ENCODE data around the gene PDE3B. TPM values are rescaled to one million over a fixed set of nuclear protein-coding genes. Genes with fewer than 3 reads are reported as not detected.
A peak's percentile ranks its signal among the peaks of the same experiment; 100 is the strongest.

The PDE3B gene
- total RNA-seq, 1 experiment from 2014 or later: 6.7 TPM

DNA sequence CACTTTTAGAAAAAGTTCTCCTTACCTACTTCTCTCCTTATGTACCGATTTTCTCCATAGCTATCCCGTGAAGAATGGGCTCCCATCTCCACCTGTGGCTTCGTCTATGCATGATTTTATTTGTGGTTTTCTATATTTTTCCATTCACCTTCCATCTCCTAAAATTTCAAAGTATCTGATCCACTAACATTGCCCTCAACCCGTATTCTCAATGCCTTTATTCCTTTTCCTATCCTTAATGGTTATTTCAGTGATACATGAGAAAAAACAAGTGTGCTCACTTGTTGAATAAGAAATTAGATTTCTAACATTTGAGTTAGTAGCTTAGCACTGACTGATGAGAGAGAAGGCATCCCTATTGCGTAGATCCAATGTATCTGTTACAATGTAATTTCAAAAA lies 231.6 kb downstream of the PDE3B start:
- no peak overlapping the region for H2AFZ ChIP-seq (ENCODE audit: low read depth, low read length, poor library complexity, severe bottlenecking)
- H3K9me2 ChIP-seq (ENCODE audit: insufficient read depth): no peaks in the 10 kb centered on the region
- no peaks in the 10 kb centered on the region for H3K79me2 ChIP-seq (ENCODE audit: insufficient read depth, low read length)
- H3K4me2 ChIP-seq (ENCODE audit: low read length): no peak overlapping the region
- DNase-seq (ENCODE audit: low read depth, low spot score) (no peak), ATAC-seq (no peak)
- H3K4me3 ChIP-seq (replicated peaks in 1 of 2; ENCODE audit: low read depth in 1 of 2, low read length in 2 of 2): no peak overlapping the region
- H4K20me1 ChIP-seq (ENCODE audit: insufficient read depth): no peaks in the 10 kb centered on the region
- CTCF ChIA-PET: no interaction called here
- H3K36me3 ChIP-seq (ENCODE audit: control insufficient read depth in 1 of 2, insufficient read depth in 2 of 2, low read length in 2 of 2): no peaks in the 10 kb centered on the region; a peak in 1 of 4 replicates
- RAD21 ChIA-PET (ENCODE audit: low non-redundant PET in 1 of 2, low total read pairs in 2 of 2, uncharacterized antibody in 2 of 2, unreplicated experiment in 2 of 2): no interaction called here
- H3K27me3 ChIP-seq (ENCODE audit: insufficient read depth, low read length): no peaks in the 10 kb centered on the region
- intact Hi-C loops (cut with micrococcal nuclease): no loop called here
- POLR2A ChIA-PET: no interaction called here
- H3K27ac ChIP-seq (ENCODE audit: low read depth, low read length): no peak overlapping the region
- no peaks in the 10 kb centered on the region for H3K9me3 ChIP-seq (ENCODE audit: control insufficient read depth in 1 of 2, insufficient read depth in 1 of 2, low read depth in 1 of 2, low read length in 2 of 2)
- no peak for TF ChIP-seq ZFX (IDR thresholded peaks at IDR 0.05)
- no peak for TF ChIP-seq CBX3 (IDR thresholded peaks at IDR 0.05; ENCODE audit: low read depth)
- no peak for TF ChIP-seq ELF1 (IDR thresholded peaks at IDR 0.05; ENCODE audit: borderline replicate concordance, low read depth)
- TF ChIP-seq FOSL1 (IDR thresholded peaks at IDR 0.05; ENCODE audit: low read depth): no peak
- TF ChIP-seq POLR2AphosphoS5 (IDR thresholded peaks at IDR 0.05; ENCODE audit: low read depth, low read length): no peak
- no peak for TF ChIP-seq CEBPB (IDR thresholded peaks at IDR 0.05; ENCODE audit: low read depth)
- no peak for TF ChIP-seq ZNF274 (IDR thresholded peaks at IDR 0.05; ENCODE audit: low read depth, low read length)
- TF ChIP-seq, protein P1, sequence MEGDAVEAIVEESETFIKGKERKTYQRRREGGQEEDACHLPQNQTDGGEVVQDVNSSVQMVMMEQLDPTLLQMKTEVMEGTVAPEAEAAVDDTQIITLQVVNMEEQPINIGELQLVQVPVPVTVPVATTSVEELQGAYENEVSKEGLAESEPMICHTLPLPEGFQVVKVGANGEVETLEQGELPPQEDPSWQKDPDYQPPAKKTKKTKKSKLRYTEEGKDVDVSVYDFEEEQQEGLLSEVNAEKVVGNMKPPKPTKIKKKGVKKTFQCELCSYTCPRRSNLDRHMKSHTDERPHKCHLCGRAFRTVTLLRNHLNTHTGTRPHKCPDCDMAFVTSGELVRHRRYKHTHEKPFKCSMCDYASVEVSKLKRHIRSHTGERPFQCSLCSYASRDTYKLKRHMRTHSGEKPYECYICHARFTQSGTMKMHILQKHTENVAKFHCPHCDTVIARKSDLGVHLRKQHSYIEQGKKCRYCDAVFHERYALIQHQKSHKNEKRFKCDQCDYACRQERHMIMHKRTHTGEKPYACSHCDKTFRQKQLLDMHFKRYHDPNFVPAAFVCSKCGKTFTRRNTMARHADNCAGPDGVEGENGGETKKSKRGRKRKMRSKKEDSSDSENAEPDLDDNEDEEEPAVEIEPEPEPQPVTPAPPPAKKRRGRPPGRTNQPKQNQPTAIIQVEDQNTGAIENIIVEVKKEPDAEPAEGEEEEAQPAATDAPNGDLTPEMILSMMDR (IDR thresholded peaks at IDR 0.05 in 2 of 3, conservative IDR thresholded peaks at IDR 0.05 in 1 of 3; ENCODE audit: borderline replicate concordance in 1 of 3, insufficient read depth in 1 of 3, low read depth in 2 of 3, low read length in 2 of 3): no peak
- TF ChIP-seq ZBTB33 (IDR thresholded peaks at IDR 0.05; ENCODE audit: extremely low read depth, insufficient replicate concordance, low read length): no peak
- TF ChIP-seq, protein P2, sequence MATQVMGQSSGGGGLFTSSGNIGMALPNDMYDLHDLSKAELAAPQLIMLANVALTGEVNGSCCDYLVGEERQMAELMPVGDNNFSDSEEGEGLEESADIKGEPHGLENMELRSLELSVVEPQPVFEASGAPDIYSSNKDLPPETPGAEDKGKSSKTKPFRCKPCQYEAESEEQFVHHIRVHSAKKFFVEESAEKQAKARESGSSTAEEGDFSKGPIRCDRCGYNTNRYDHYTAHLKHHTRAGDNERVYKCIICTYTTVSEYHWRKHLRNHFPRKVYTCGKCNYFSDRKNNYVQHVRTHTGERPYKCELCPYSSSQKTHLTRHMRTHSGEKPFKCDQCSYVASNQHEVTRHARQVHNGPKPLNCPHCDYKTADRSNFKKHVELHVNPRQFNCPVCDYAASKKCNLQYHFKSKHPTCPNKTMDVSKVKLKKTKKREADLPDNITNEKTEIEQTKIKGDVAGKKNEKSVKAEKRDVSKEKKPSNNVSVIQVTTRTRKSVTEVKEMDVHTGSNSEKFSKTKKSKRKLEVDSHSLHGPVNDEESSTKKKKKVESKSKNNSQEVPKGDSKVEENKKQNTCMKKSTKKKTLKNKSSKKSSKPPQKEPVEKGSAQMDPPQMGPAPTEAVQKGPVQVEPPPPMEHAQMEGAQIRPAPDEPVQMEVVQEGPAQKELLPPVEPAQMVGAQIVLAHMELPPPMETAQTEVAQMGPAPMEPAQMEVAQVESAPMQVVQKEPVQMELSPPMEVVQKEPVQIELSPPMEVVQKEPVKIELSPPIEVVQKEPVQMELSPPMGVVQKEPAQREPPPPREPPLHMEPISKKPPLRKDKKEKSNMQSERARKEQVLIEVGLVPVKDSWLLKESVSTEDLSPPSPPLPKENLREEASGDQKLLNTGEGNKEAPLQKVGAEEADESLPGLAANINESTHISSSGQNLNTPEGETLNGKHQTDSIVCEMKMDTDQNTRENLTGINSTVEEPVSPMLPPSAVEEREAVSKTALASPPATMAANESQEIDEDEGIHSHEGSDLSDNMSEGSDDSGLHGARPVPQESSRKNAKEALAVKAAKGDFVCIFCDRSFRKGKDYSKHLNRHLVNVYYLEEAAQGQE (IDR thresholded peaks at IDR 0.05; ENCODE audit: low read depth): no peak
- TF ChIP-seq, protein P3, sequence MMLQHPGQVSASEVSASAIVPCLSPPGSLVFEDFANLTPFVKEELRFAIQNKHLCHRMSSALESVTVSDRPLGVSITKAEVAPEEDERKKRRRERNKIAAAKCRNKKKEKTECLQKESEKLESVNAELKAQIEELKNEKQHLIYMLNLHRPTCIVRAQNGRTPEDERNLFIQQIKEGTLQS (IDR thresholded peaks at IDR 0.05): no peak
- no peak for TF ChIP-seq MAX (IDR thresholded peaks at IDR 0.05)
- TF ChIP-seq JUND (IDR thresholded peaks at IDR 0.05): no peak
- TF ChIP-seq SP1 (IDR thresholded peaks at IDR 0.05; ENCODE audit: low read depth): no peak
- no peak for TF ChIP-seq POLR2A (IDR thresholded peaks at IDR 0.05; ENCODE audit: borderline replicate concordance, extremely low read depth, insufficient read depth, insufficient read length)
- TF ChIP-seq SRF (IDR thresholded peaks at IDR 0.05; ENCODE audit: low read depth): no peak
- no peak for TF ChIP-seq EZH2phosphoT487 (IDR thresholded peaks at IDR 0.05; ENCODE audit: borderline replicate concordance)
- no peak for TF ChIP-seq SIN3A (IDR thresholded peaks at IDR 0.05; ENCODE audit: low read depth)
- no peak for TF ChIP-seq TCF7L2 (IDR thresholded peaks at IDR 0.05; ENCODE audit: borderline replicate concordance, extremely low read depth, insufficient read depth, insufficient read length)
- TF ChIP-seq RAD21 (IDR thresholded peaks at IDR 0.05; ENCODE audit: low read depth): no peak
- H3K9ac ChIP-seq (ENCODE audit: low read length): no peak overlapping the region
- 0 out of 4 replicates have a peak, but pooled peaks cover 0 to 2% of the 10 kb centered on the region in 2 experiments for H3K4me1 ChIP-seq (ENCODE audit: control insufficient read depth in 1 of 2, insufficient read depth in 2 of 2, low read length in 2 of 2)
- BruUV-seq (replicated peaks): TSS peak; percentile 17
